SK-N-SH (cell line): ENCODE results near the gene STRN3. TPM values are rescaled to one million over a fixed set of nuclear protein-coding genes. Genes with fewer than 3 reads are reported as not detected.

Experiments used
- CTCF ChIA-PET: fragments of 300-600, 350-600 bp; formaldehyde crosslinking; extraction: SDS; loops from one replicate; lab custom pipeline; 2021; lab: Yijun Ruan, JAX
- POLR2A ChIA-PET: fragments of 350-600 bp; sonication (Branson Sonifier 250); formaldehyde crosslinking; extraction: SDS; loops from one replicate; lab custom pipeline; 2020; ENCODE audit warnings: antibody characterized with exemption, inconsistent platforms; lab: Yijun Ruan, JAX
- DNase-seq: peaks from one replicate; pipeline ENCODE4 v3.0.0; 2012
- H2AFZ ChIP-seq: fragments of 200-600 bp; sonication (generic); 2 replicates; pipeline ENCODE4 v1.8.1; 2016; ENCODE audit warnings: antibody characterized with exemption, mild to moderate bottlenecking, low read depth
- H3F3A ChIP-seq: fragments of 200-600 bp; sonication (generic); replicated peaks from 2 replicates; pipeline ENCODE3; 2016; ENCODE audit warnings: antibody characterized with exemption, mild to moderate bottlenecking; ENCODE audit not compliant: insufficient read depth
- H3K27ac ChIP-seq, 2 experiments: fragments of 200-500 bp in 1 of 2; fragments of 200-600 bp in 1 of 2; sonication (Bioruptor generic) in 1 of 2; sonication (generic), shearing (Covaris generic) in 1 of 2; 2 replicates each; pipeline versions ENCODE4 v1.5.1 to v1.6.1; 2014 to 2016; ENCODE audit warnings: low read depth in 2 of 2, inconsistent platforms in 1 of 2, low read length in 1 of 2, mild to moderate bottlenecking in 1 of 2, mixed read lengths in 1 of 2
- H3K27me3 ChIP-seq: fragments of 200-600 bp; sonication (generic), shearing (Covaris generic); 2 replicates; pipeline ENCODE4 v1.6.1; 2016; ENCODE audit warnings: mixed run types; ENCODE audit not compliant: insufficient read depth
- H3K36me3 ChIP-seq, 2 experiments: fragments of 200-500 bp in 1 of 2; fragments of 200-600 bp in 1 of 2; sonication (Bioruptor generic) in 1 of 2; sonication (generic) in 1 of 2; replicated peaks in 1 of 2; 2 replicates each; pipeline versions ENCODE3 to v1.5.1; 2014 to 2016; ENCODE audit warnings: low read length in 1 of 2, mild to moderate bottlenecking in 1 of 2; ENCODE audit not compliant: insufficient read depth in 2 of 2, control insufficient read depth in 1 of 2
- H3K4me1 ChIP-seq, 2 experiments: fragments of 200-500 bp in 1 of 2; fragments of 200-600 bp in 1 of 2; sonication (Bioruptor generic) in 1 of 2; sonication (generic), shearing (Covaris generic) in 1 of 2; 2 replicates each; pipeline versions ENCODE4 v1.5.1 to v1.6.1; 2014 to 2016; ENCODE audit warnings: low read depth in 1 of 2, low read length in 1 of 2, mixed run types in 1 of 2; ENCODE audit not compliant: insufficient read depth in 2 of 2, control insufficient read depth in 1 of 2
- H3K4me2 ChIP-seq: fragments of 200-600 bp; sonication (generic), shearing (Covaris generic); 2 replicates; pipeline ENCODE4 v1.6.1; 2017; ENCODE audit warnings: mixed run types
- H3K4me3 ChIP-seq, 2 experiments: fragments of 200-500 bp in 1 of 2; fragments of 200-600 bp in 1 of 2; sonication (Bioruptor generic) in 1 of 2; sonication (generic), shearing (Covaris generic) in 1 of 2; 2 replicates each; pipeline versions ENCODE4 v1.5.1 to v1.8.1; 2014 to 2016; ENCODE audit warnings: low read depth in 2 of 2, inconsistent platforms in 1 of 2, low read length in 1 of 2, mild to moderate bottlenecking in 1 of 2, mixed read lengths in 1 of 2, moderate library complexity in 1 of 2
- H3K79me2 ChIP-seq: fragments of 200-600 bp; sonication (generic); 2 replicates; pipeline ENCODE4 v1.8.1; 2017; ENCODE audit warnings: mild to moderate bottlenecking; ENCODE audit not compliant: insufficient read depth
- H3K9ac ChIP-seq: fragments of 200-600 bp; sonication (generic); 2 replicates; pipeline ENCODE4 v1.6.1; 2017; ENCODE audit warnings: mixed run types
- H3K9me2 ChIP-seq: fragments of 200-600 bp; sonication (generic); 2 replicates; pipeline ENCODE4 v1.6.1; 2017; ENCODE audit warnings: mixed run types
- H3K9me3 ChIP-seq: fragments of 200-600 bp; sonication (generic); 2 replicates; pipeline ENCODE4 v1.6.1; 2017; ENCODE audit warnings: mixed run types, mild to moderate bottlenecking, moderate library complexity
- H4K20me1 ChIP-seq: fragments of 200-600 bp; sonication (generic); 2 replicates; pipeline ENCODE4 v1.6.1; 2017; ENCODE audit warnings: mild to moderate bottlenecking, mixed run types; ENCODE audit not compliant: insufficient read depth
- CTCF ChIP-seq: fragments of 200-600 bp; sonication (generic); IDR thresholded peaks from 2 replicates; pipeline ENCODE4 v1.6.1; 2017; ENCODE audit warnings: antibody characterized with exemption, mild to moderate bottlenecking, moderate library complexity
- ELF1 ChIP-seq: IDR thresholded peaks from 2 replicates; pipeline ENCODE4 v1.4.0; 2012
- FOSL2 ChIP-seq: IDR thresholded peaks from 2 replicates; pipeline ENCODE4 v1.4.0; 2012; ENCODE audit warnings: low read depth, mild to moderate bottlenecking, moderate library complexity, borderline replicate concordance
- IRF3 ChIP-seq: fragments of 150-350 bp; IDR thresholded peaks from 2 replicates; pipeline ENCODE4 v1.6.1; 2016; ENCODE audit warnings: mild to moderate bottlenecking, low read depth, low read length
- JUND ChIP-seq: IDR thresholded peaks from 2 replicates; pipeline ENCODE4 v1.4.0; 2012
- MEF2A ChIP-seq: IDR thresholded peaks from 2 replicates; pipeline ENCODE4 v1.4.0; 2012; ENCODE audit warnings: low read depth, borderline replicate concordance
- NFIC ChIP-seq: IDR thresholded peaks from 2 replicates; pipeline ENCODE4 v1.4.0; 2012; ENCODE audit warnings: borderline replicate concordance
- POLR2AphosphoS5 ChIP-seq: IDR thresholded peaks from 2 replicates; pipeline ENCODE4 v1.6.1; 2012; ENCODE audit warnings: low read depth, low read length
- RCOR1 ChIP-seq: fragments of 150-350 bp; IDR thresholded peaks from 2 replicates; pipeline ENCODE4 v1.6.1; 2017; ENCODE audit warnings: antibody characterized with exemption, low read length
- RXRA ChIP-seq: IDR thresholded peaks from 2 replicates; pipeline ENCODE4 v1.4.0; 2012; ENCODE audit warnings: low read depth, mild to moderate bottlenecking, borderline replicate concordance
- TAF1 ChIP-seq: IDR thresholded peaks from 2 replicates; pipeline ENCODE4 v1.6.1; 2012; ENCODE audit warnings: low read depth, mild to moderate bottlenecking, low read length, moderate library complexity, borderline replicate concordance
- TCF12 ChIP-seq: IDR thresholded peaks from 2 replicates; pipeline ENCODE4 v1.4.0; 2012
- TEAD4 ChIP-seq: IDR thresholded peaks from 2 replicates; pipeline ENCODE4 v1.4.0; 2012; ENCODE audit warnings: mild to moderate bottlenecking, borderline replicate concordance; ENCODE audit not compliant: insufficient read depth
- USF1 ChIP-seq: IDR thresholded peaks from 2 replicates; pipeline ENCODE4 v1.4.0; 2012; ENCODE audit warnings: low read depth, borderline replicate concordance
- WGBS: methylation state at CpG from one replicate; pipeline ENCODE4 v1.1.6; 2017; ENCODE audit warnings: low lambda C conversion rate; 5-methylcytosine and 5-hydroxymethylcytosine counted together
- polyA plus RNA-seq, 3 experiments: library from polyadenylated mRNA; depleted of rRNA; stranded (reverse); fragments of >200 nt; gene quantifications; 2 replicates each; pipeline ENCODE4 v1.2.3, GENCODE V29; 2012
- TF ChIP-seq, protein P1 (sequence below): IDR thresholded peaks from 2 replicates; pipeline ENCODE4 v1.4.0; 2012; ENCODE audit warnings: low read depth, borderline replicate concordance
- TF ChIP-seq, protein P2 (sequence below): IDR thresholded peaks from 2 replicates; pipeline ENCODE4; 2012
- TF ChIP-seq, protein P3 (sequence below): IDR thresholded peaks from 2 replicates; pipeline ENCODE4 v1.4.0; 2012; ENCODE audit warnings: low read depth

Gene STRN3
- polyA plus RNA-seq, 1 of the 3 experiments (the other 2 are of a cell fraction), result 7.2 TPM

DNA sequence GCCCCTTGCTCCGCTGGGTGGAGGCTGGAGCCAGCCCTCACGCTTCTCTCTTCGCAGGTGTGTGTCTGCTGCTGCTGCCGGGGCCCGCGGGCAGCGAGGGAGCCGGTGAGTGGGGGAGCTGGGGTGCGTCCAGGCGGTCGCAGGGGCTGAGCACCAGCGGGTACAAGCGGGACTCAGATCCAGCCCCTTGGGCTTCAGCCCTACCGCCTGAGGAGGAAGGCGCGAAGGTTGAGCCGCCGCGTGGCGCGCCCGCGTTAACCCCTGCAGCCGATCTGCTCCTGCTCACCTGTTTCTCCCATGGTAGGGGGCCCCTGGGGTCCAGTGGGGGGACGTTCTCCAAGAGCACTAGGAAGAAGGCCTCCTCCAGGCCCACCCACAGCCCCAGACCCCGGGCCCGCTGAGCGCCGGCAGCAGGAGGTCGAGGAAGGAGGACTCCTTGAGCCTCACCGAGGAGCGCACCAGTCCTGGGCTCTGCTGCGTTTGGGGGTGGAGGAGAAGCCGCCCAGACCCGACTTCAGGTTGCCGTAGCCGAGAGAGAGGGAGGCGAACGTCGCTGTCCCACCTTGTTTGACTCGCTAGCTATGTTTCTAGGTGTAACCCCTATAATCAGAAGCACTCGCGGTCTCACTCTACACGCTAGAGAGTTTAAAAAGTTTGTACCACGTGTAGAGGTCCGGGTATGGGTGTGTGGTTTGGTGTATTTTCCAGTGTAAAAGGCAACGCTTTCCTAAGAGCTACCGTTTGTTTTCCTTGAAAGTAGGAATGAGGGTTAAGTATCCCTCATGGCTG, 151.0 kb downstream of the STRN3 start:
- no peak for DNase-seq

More for the DNA sequence above, 151.0 kb downstream of the STRN3 start:
- no peak overlapping the region for H3K9ac ChIP-seq
- H3K36me3 ChIP-seq, result no peaks in the 10 kb centered on the region
- H2AFZ ChIP-seq, result peak overlapping the region; percentile 94; the same call in 1 of the 2 replicates
- H3K79me2 ChIP-seq, result no peaks in the 10 kb centered on the region
- ChIA-PET POLR2A (no interaction called here), CTCF (interaction anchor here (1.4 kb wide), 1 partner anchor 10 kb away, joined by 4 read pairs; no protein-coding TSS in a partner anchor)
- no peaks in the 10 kb centered on the region for H4K20me1 ChIP-seq
- no peaks in the 10 kb centered on the region for H3K9me3 ChIP-seq
- TF ChIP-seq TAF1 (no peak), ELF1 (no peak), TCF12 (no peak), USF1 (no peak), POLR2AphosphoS5 (no peak), TEAD4 (no peak), CTCF (no peak), IRF3 (no peak), NFIC (no peak), RXRA (no peak), JUND (no peak), RCOR1 (no peak), MEF2A (no peak), FOSL2 (no peak)
- TF ChIP-seq, protein P1, sequence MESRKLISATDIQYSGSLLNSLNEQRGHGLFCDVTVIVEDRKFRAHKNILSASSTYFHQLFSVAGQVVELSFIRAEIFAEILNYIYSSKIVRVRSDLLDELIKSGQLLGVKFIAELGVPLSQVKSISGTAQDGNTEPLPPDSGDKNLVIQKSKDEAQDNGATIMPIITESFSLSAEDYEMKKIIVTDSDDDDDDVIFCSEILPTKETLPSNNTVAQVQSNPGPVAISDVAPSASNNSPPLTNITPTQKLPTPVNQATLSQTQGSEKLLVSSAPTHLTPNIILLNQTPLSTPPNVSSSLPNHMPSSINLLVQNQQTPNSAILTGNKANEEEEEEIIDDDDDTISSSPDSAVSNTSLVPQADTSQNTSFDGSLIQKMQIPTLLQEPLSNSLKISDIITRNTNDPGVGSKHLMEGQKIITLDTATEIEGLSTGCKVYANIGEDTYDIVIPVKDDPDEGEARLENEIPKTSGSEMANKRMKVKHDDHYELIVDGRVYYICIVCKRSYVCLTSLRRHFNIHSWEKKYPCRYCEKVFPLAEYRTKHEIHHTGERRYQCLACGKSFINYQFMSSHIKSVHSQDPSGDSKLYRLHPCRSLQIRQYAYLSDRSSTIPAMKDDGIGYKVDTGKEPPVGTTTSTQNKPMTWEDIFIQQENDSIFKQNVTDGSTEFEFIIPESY, result no peak
- TF ChIP-seq, protein P2, sequence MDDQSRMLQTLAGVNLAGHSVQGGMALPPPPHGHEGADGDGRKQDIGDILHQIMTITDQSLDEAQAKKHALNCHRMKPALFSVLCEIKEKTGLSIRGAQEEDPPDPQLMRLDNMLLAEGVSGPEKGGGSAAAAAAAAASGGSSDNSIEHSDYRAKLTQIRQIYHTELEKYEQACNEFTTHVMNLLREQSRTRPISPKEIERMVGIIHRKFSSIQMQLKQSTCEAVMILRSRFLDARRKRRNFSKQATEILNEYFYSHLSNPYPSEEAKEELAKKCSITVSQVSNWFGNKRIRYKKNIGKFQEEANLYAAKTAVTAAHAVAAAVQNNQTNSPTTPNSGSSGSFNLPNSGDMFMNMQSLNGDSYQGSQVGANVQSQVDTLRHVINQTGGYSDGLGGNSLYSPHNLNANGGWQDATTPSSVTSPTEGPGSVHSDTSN, result no peak
- TF ChIP-seq, protein P3, sequence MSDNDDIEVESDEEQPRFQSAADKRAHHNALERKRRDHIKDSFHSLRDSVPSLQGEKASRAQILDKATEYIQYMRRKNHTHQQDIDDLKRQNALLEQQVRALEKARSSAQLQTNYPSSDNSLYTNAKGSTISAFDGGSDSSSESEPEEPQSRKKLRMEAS, result no peak
- no peaks in the 10 kb centered on the region; a peak in 1 of 4 replicates for H3K4me1 ChIP-seq
- H3F3A ChIP-seq, result no peaks in the 10 kb centered on the region
- no peak overlapping the region for H3K27ac ChIP-seq
- WGBS, result 79% methylated on average over 43 of the region's 48 CpGs
- no peaks in the 10 kb centered on the region for H3K27me3 ChIP-seq
- peak overlapping the region; percentile 60 to 64; a peak in 3 of 4 replicates for H3K4me3 ChIP-seq
- no peaks in the 10 kb centered on the region for H3K9me2 ChIP-seq
- peak overlapping the region; percentile 84 for H3K4me2 ChIP-seq
